ENCODE data around the gene SLC24A3. TPM values are rescaled to one million over a fixed set of nuclear protein-coding genes. Genes with fewer than 3 reads are reported as not detected.

Gene SLC24A3
- total RNA-seq, 1 donor from 2014 or later, result 0.21 TPM

- Histone ChIP-seq H3K9ac (no peak overlapping the region), H3K36me3 (no peaks in the 10 kb centered on the region), H3K4me2 (no peak overlapping the region), H3K9me3 (ENCODE audit: low read depth) (no peaks in the 10 kb centered on the region), H2AFZ (replicated peaks) (no peak overlapping the region), H4K20me1 (ENCODE audit: low read depth) (no peaks in the 10 kb centered on the region), H3F3A (ENCODE audit: low read depth) (no peaks in the 10 kb centered on the region), H3K4me1 (no peaks in the 10 kb centered on the region), H3K27ac (no peak overlapping the region), H3K79me2 (ENCODE audit: low read depth) (no peaks in the 10 kb centered on the region), H3K4me3 (no peak overlapping the region), H3K27me3 (no peaks in the 10 kb centered on the region)
- DNase-seq (ENCODE audit: low spot score), result no peak
- H3K27me3 Mint-ChIP-seq (ENCODE audit: insufficient read depth, low read depth), result peaks cover 2% of the 10 kb centered on the region
- no peak overlapping the region for H3K27ac Mint-ChIP-seq
- TF ChIP-seq, protein P1, sequence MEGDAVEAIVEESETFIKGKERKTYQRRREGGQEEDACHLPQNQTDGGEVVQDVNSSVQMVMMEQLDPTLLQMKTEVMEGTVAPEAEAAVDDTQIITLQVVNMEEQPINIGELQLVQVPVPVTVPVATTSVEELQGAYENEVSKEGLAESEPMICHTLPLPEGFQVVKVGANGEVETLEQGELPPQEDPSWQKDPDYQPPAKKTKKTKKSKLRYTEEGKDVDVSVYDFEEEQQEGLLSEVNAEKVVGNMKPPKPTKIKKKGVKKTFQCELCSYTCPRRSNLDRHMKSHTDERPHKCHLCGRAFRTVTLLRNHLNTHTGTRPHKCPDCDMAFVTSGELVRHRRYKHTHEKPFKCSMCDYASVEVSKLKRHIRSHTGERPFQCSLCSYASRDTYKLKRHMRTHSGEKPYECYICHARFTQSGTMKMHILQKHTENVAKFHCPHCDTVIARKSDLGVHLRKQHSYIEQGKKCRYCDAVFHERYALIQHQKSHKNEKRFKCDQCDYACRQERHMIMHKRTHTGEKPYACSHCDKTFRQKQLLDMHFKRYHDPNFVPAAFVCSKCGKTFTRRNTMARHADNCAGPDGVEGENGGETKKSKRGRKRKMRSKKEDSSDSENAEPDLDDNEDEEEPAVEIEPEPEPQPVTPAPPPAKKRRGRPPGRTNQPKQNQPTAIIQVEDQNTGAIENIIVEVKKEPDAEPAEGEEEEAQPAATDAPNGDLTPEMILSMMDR (IDR thresholded peaks at IDR 0.05), result no peak
- no peak for TF ChIP-seq EZH2phosphoT487 (IDR thresholded peaks at IDR 0.05)
- TF ChIP-seq EZH2 (IDR thresholded peaks at IDR 0.05), result no peak
- no peak overlapping the region for H3K4me3 Mint-ChIP-seq
- H3K4me1 Mint-ChIP-seq, result no peaks in the 10 kb centered on the region
- H3K9me3 Mint-ChIP-seq, result no peaks in the 10 kb centered on the region
- H3K36me3 Mint-ChIP-seq, result no peaks in the 10 kb centered on the region
Observed at GRCh38 chr20:19670829-19671228, 458.4 kb downstream of the SLC24A3 start.

GRCh38 chr20:19671374-19671773 lies 458.9 kb downstream of the SLC24A3 start:
- Mint-ChIP-seq H3K27me3 (ENCODE audit: insufficient read depth, low read depth) (peaks cover 2% of the 10 kb centered on the region), H3K4me3 (no peak overlapping the region), H3K27ac (no peak overlapping the region), H3K4me1 (no peaks in the 10 kb centered on the region), H3K36me3 (no peaks in the 10 kb centered on the region), H3K9me3 (no peaks in the 10 kb centered on the region)
- H3K4me3 ChIP-seq, result no peak overlapping the region
- DNase-seq (ENCODE audit: low spot score), result no peak
- H3K4me2 ChIP-seq, result no peak overlapping the region
- H3K79me2 ChIP-seq (ENCODE audit: low read depth), result no peaks in the 10 kb centered on the region
- no peak overlapping the region for H3K27ac ChIP-seq
- H4K20me1 ChIP-seq (ENCODE audit: low read depth), result no peaks in the 10 kb centered on the region
- no peaks in the 10 kb centered on the region for H3K36me3 ChIP-seq
- H3F3A ChIP-seq (ENCODE audit: low read depth), result no peaks in the 10 kb centered on the region
- TF ChIP-seq EZH2phosphoT487 (IDR thresholded peaks at IDR 0.05) (no peak), EZH2 (IDR thresholded peaks at IDR 0.05) (no peak)
- TF ChIP-seq, protein P1 (IDR thresholded peaks at IDR 0.05), result no peak
- H3K27me3 ChIP-seq, result no peaks in the 10 kb centered on the region
- no peaks in the 10 kb centered on the region for H3K4me1 ChIP-seq
- H3K9me3 ChIP-seq (ENCODE audit: low read depth), result no peaks in the 10 kb centered on the region
- H2AFZ ChIP-seq (replicated peaks), result no peak overlapping the region
- no peak overlapping the region for H3K9ac ChIP-seq

GRCh38 chr20:19672498-19672897 lies 460.1 kb downstream of the SLC24A3 start:
- H3K9ac ChIP-seq, result no peak overlapping the region
- no peak overlapping the region for H3K27ac ChIP-seq
- TF ChIP-seq, protein P1 (IDR thresholded peaks at IDR 0.05), result no peak
- TF ChIP-seq EZH2phosphoT487 (IDR thresholded peaks at IDR 0.05) (no peak), EZH2 (IDR thresholded peaks at IDR 0.05) (no peak)
- no peaks in the 10 kb centered on the region for H3K79me2 ChIP-seq (ENCODE audit: low read depth)
- no peaks in the 10 kb centered on the region for H3F3A ChIP-seq (ENCODE audit: low read depth)
- no peak overlapping the region for H3K4me2 ChIP-seq
- no peak overlapping the region for H3K4me3 Mint-ChIP-seq
- no peaks in the 10 kb centered on the region for H3K4me1 Mint-ChIP-seq
- H3K36me3 Mint-ChIP-seq, result no peaks in the 10 kb centered on the region
- H2AFZ ChIP-seq (replicated peaks), result no peak overlapping the region
- H3K4me1 ChIP-seq, result no peaks in the 10 kb centered on the region
- no peak overlapping the region for H3K27ac Mint-ChIP-seq
- peaks cover 2% of the 10 kb centered on the region for H3K9me3 Mint-ChIP-seq
- H3K4me3 ChIP-seq, result no peak overlapping the region
- peaks cover 2% of the 10 kb centered on the region for H3K27me3 Mint-ChIP-seq (ENCODE audit: insufficient read depth, low read depth)
- no peaks in the 10 kb centered on the region for H3K9me3 ChIP-seq (ENCODE audit: low read depth)
- H4K20me1 ChIP-seq (ENCODE audit: low read depth), result no peaks in the 10 kb centered on the region
- no peak for DNase-seq (ENCODE audit: low spot score)
- no peaks in the 10 kb centered on the region for H3K36me3 ChIP-seq
- H3K27me3 ChIP-seq, result no peaks in the 10 kb centered on the region
